AG04450 (cell line): ENCODE results near the gene FOXC1. TPM values are rescaled to one million over a fixed set of nuclear protein-coding genes. Genes with fewer than 3 reads are reported as not detected.

Source experiments
- CTCF ChIA-PET: fragments of 300-600, 350-600 bp; formaldehyde crosslinking; extraction: SDS; loops from one replicate; lab custom pipeline; 2022; ENCODE audit warnings: antibody characterized with exemption, inconsistent platforms; lab: Charles Lee
- POLR2A ChIA-PET: fragments of 350-600 bp; formaldehyde crosslinking; extraction: SDS; loops from one replicate; lab custom pipeline; 2021; ENCODE audit warnings: antibody characterized with exemption, inconsistent platforms; lab: Yijun Ruan, JAX
- DNase-seq: peaks from one replicate; pipeline ENCODE4 v3.0.0-alpha.2; 2011; ENCODE audit warnings: low read depth, low spot score
- H3K27ac ChIP-seq: one replicate; pipeline ENCODE4 v1.5.1; 2012; ENCODE audit warnings: low read depth, low read length, control low read depth
- H3K27me3 ChIP-seq: one replicate; pipeline ENCODE4 v1.6.0; 2012; ENCODE audit warnings: low read length; ENCODE audit not compliant: control insufficient read depth, insufficient read depth
- H3K4me3 ChIP-seq: 2 replicates; pipeline ENCODE4 v1.5.1; 2011; ENCODE audit warnings: mild to moderate bottlenecking, low read depth, low read length, control low read depth
- H3K9me3 ChIP-seq: 2 replicates; pipeline ENCODE4 v1.5.1; 2012; ENCODE audit warnings: low read length; ENCODE audit not compliant: control insufficient read depth, insufficient read depth
- polyA plus RNA-seq: library from polyadenylated mRNA; depleted of rRNA; stranded (reverse); fragments of >200 nt; gene quantifications from 2 replicates; pipeline ENCODE4 v1.2.3, GENCODE V29; 2011
- TF ChIP-seq, protein P1 (sequence below): IDR thresholded peaks from 2 replicates; pipeline ENCODE4 v1.5.1; 2011; ENCODE audit warnings: low read depth, low read length, control low read depth, inconsistent platforms

Gene FOXC1
- polyA plus RNA-seq, 1 experiment, result 3.7 TPM

GRCh38 chr6:1609041-1609647 lies 571 bp upstream of the FOXC1 start:
- peak overlapping the region; percentile 55 for H3K4me3 ChIP-seq
- H3K9me3 ChIP-seq, result peaks cover 2% of the 10 kb centered on the region; the same call in 1 of the 2 replicates
- TF ChIP-seq, protein P1, sequence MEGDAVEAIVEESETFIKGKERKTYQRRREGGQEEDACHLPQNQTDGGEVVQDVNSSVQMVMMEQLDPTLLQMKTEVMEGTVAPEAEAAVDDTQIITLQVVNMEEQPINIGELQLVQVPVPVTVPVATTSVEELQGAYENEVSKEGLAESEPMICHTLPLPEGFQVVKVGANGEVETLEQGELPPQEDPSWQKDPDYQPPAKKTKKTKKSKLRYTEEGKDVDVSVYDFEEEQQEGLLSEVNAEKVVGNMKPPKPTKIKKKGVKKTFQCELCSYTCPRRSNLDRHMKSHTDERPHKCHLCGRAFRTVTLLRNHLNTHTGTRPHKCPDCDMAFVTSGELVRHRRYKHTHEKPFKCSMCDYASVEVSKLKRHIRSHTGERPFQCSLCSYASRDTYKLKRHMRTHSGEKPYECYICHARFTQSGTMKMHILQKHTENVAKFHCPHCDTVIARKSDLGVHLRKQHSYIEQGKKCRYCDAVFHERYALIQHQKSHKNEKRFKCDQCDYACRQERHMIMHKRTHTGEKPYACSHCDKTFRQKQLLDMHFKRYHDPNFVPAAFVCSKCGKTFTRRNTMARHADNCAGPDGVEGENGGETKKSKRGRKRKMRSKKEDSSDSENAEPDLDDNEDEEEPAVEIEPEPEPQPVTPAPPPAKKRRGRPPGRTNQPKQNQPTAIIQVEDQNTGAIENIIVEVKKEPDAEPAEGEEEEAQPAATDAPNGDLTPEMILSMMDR, result no peak
- no peak for DNase-seq
- H3K27ac ChIP-seq, result no peak overlapping the region
- CTCF ChIA-PET, result no interaction called here
- H3K27me3 ChIP-seq, result peaks cover 47% of the 10 kb centered on the region
- POLR2A ChIA-PET, result interaction anchor here (0.9 kb wide), 1 partner anchor 11 kb away, joined by 3 read pairs; no protein-coding TSS in a partner anchor

- TF ChIP-seq, protein P1, result no peak
- no peak for DNase-seq
- peaks cover 11% of the 10 kb centered on the region for H3K9me3 ChIP-seq
- CTCF ChIA-PET, result interaction anchor here (0.5 to 1.2 kb wide), 8 partner anchors 14 to 1023 kb away, joined by 3 to 6 read pairs (median 3); no protein-coding TSS in a partner anchor
- H3K27ac ChIP-seq, result peak overlapping the region; percentile 73
- POLR2A ChIA-PET, result interaction anchor here (0.7 to 1.1 kb wide), 2 partner anchors 20 to 56 kb away, joined by 3 read pairs; no protein-coding TSS in a partner anchor
- peak overlapping the region; percentile 75 for H3K4me3 ChIP-seq
- peaks cover 38% of the 10 kb centered on the region for H3K27me3 ChIP-seq
These were observed 994 bp downstream of the FOXC1 start for GRCh38 chr6:1610497-1611321.

- Histone ChIP-seq H3K4me3 (peak overlapping the region; percentile 75), H3K27me3 (peaks cover 33% of the 10 kb centered on the region), H3K9me3 (peaks cover 11% of the 10 kb centered on the region), H3K27ac (no peak overlapping the region)
- POLR2A ChIA-PET, result interaction anchor here (1.1 kb wide), 1 partner anchor 20 kb away, joined by 3 read pairs; no protein-coding TSS in a partner anchor
- CTCF ChIA-PET, result interaction anchor here (0.6 to 1.2 kb wide), 10 partner anchors 14 to 1193 kb away, joined by 3 to 5 read pairs (median 4); no protein-coding TSS in a partner anchor
- DNase-seq, result no peak
- TF ChIP-seq, protein P1, result peak; percentile 29; the same call in 1 of the 2 replicates
These were observed 1.5 kb downstream of the FOXC1 start for GRCh38 chr6:1611322-1611571.

DNA sequence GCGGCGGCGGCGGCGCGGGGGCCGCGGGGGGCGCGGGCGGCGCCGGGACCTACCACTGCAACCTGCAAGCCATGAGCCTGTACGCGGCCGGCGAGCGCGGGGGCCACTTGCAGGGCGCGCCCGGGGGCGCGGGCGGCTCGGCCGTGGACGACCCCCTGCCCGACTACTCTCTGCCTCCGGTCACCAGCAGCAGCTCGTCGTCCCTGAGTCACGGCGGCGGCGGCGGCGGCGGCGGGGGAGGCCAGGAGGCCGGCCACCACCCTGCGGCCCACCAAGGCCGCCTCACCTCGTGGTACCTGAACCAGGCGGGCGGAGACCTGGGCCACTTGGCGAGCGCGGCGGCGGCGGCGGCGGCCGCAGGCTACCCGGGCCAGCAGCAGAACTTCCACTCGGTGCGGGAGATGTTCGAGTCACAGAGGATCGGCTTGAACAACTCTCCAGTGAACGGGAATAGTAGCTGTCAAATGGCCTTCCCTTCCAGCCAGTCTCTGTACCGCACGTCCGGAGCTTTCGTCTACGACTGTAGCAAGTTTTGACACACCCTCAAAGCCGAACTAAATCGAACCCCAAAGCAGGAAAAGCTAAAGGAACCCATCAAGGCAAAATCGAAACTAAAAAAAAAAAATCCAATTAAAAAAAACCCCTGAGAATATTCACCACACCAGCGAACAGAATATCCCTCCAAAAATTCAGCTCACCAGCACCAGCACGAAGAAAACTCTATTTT lies 2.0 kb downstream of the FOXC1 start:
- no peak for DNase-seq
- Histone ChIP-seq H3K27me3 (peaks cover 28% of the 10 kb centered on the region), H3K27ac (peak overlapping the region; percentile 52), H3K9me3 (peaks cover 11% of the 10 kb centered on the region), H3K4me3 (peak overlapping the region; percentile 75)
- TF ChIP-seq, protein P1, result no peak
- POLR2A ChIA-PET, result interaction anchor here (1.3 kb wide), 1 partner anchor 55 kb away, joined by 3 read pairs; no protein-coding TSS in a partner anchor
- CTCF ChIA-PET, result interaction anchor here (0.6 to 2.0 kb wide), 22 partner anchors 14 to 1192 kb away, joined by 3 to 11 read pairs (median 4); no protein-coding TSS in a partner anchor
